Body of pancreas (tissue), 4 donors: ENCODE data around the gene CPN1.

Experiments
- CTCF ChIP-seq, 7 experiments: fragments of 450-650 bp in 4 of 7; fragments of 200-600 bp in 3 of 7; sonication (generic) in 3 of 7; IDR thresholded peaks; one replicate each; pipeline ENCODE4 v1.5.1; 2016 to 2019; ENCODE audit warnings: antibody characterized with exemption in 7 of 7
- POLR2A ChIP-seq, 3 donors: fragments of 450-650 bp; IDR thresholded peaks; one replicate each; pipeline ENCODE4 v1.6.1; 2016; ENCODE audit warnings: antibody characterized with exemption in 3 of 3, mild to moderate bottlenecking in 2 of 3

GRCh38 chr10:100089241-100089640, 7.6 kb upstream of the CPN1 start:
- TF ChIP-seq CTCF (IDR thresholded peaks at IDR 0.05) (no peak), POLR2A (IDR thresholded peaks at IDR 0.05) (no peak)
